ENCODE results near the gene PMF1. TPM values are rescaled to one million over a fixed set of nuclear protein-coding genes. Genes with fewer than 3 reads are reported as not detected.

Gene PMF1
- total RNA-seq, 1 donor from 2014 or later: 47.4 TPM

DNA sequence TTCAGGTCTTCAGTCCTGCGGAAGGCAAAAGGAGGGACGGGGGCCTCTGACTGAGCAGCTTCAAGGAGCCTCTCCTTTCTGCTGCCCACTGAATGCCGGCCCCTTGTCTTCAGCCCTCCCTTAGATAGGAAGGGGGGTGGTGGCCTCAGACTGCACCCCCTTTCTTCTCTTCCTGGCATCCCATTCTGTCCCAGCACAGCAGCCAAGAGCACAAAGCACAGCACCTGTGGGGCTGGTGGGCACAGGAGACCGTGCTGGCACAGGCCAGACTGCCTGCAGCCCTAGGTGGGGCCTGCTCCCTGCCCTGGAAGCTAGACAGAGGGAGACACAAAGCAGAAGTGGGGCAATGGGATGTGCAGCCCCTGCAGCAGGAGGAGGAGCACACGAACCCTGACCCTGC, 36.8 kb downstream of the PMF1 start:
- TF ChIP-seq, protein P1, sequence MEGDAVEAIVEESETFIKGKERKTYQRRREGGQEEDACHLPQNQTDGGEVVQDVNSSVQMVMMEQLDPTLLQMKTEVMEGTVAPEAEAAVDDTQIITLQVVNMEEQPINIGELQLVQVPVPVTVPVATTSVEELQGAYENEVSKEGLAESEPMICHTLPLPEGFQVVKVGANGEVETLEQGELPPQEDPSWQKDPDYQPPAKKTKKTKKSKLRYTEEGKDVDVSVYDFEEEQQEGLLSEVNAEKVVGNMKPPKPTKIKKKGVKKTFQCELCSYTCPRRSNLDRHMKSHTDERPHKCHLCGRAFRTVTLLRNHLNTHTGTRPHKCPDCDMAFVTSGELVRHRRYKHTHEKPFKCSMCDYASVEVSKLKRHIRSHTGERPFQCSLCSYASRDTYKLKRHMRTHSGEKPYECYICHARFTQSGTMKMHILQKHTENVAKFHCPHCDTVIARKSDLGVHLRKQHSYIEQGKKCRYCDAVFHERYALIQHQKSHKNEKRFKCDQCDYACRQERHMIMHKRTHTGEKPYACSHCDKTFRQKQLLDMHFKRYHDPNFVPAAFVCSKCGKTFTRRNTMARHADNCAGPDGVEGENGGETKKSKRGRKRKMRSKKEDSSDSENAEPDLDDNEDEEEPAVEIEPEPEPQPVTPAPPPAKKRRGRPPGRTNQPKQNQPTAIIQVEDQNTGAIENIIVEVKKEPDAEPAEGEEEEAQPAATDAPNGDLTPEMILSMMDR (IDR thresholded peaks at IDR 0.05): no peak
- peaks cover 55% of the 10 kb centered on the region for H3K36me3 ChIP-seq
- no peak overlapping the region for H3K4me3 ChIP-seq
- DNase-seq (no peak), ATAC-seq (no peak)
- no peak overlapping the region for H3K27ac ChIP-seq
- H3K9me3 ChIP-seq: no peaks in the 10 kb centered on the region
- peaks cover 10% of the 10 kb centered on the region for H3K27me3 ChIP-seq
- intact Hi-C loops (cut with DNase I): no loop called here
- H3K4me1 ChIP-seq: peaks cover 21% of the 10 kb centered on the region

DNA sequence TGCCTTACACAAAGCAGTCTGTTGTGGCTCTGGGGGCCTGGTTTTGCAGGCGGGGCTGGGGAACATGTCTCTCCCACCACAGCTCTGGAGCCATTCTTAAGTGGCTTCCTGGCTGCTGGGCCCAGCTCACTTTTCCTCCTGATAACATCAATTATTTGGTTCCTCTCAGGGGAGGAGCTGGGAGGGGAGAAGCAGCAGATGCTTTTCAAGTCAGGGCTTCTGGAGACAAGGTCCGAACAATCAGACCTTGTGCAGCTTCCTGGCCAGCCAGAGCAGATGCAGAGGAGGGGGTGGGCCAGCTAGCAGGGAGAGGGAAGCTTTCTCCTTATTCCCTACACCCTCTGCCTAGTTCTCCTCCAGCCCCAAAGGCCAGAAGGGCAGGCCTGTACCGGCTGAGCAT, 38.7 kb downstream of the PMF1 start:
- intact Hi-C loops (cut with DNase I): no loop called here
- no peak for ATAC-seq
- H3K27ac ChIP-seq: no peak overlapping the region

DNA sequence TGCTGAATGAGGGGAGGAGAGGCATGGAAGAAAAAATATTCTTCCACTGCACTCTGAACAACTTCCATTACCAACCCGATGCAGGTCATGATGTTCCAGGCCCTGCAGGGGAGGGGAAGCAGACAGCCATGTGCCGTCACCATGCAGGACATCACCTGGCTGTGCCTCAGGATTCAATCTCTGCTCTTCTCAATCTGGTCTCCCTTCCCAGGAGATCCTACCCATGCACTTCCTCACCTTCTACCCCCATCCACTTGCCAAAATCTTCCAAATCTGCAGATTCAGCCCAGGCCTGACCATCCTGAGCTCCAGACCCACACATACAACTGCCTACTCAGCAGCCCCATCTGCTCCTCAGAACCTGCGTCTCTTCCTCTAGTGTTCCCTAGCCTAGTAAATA, 40.8 kb downstream of the PMF1 start:
- intact Hi-C loops (cut with DNase I): no loop called here
- peaks cover 92% of the 10 kb centered on the region for H3K36me3 ChIP-seq

More for the DNA sequence above, 38.7 kb downstream of the PMF1 start:
- Histone ChIP-seq H3K4me1 (peaks cover 10% of the 10 kb centered on the region), H3K36me3 (peaks cover 71% of the 10 kb centered on the region), H3K9me3 (no peaks in the 10 kb centered on the region), H3K27me3 (no peaks in the 10 kb centered on the region), H3K4me3 (no peak overlapping the region)
- TF ChIP-seq, protein P1 (IDR thresholded peaks at IDR 0.05): no peak
- no peak for DNase-seq

DNA sequence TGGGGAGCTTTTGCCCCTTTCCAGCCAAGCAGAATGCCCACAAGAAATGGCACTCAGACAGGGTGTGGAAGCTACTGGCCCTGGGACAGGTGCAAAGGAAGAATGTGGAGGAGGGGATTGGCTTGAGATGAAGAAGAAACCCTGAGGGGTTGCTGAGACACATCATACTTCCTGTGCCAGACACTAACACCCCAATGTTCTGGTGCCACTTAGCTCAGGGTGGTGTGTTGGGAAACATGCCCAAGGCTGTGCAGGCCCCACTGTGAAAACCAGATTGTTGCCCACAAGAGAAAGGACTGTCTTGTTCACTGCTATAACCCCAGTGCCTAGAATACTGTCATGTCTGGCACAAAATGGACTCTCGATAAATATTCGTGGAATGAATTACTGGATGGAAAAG, 44.9 kb downstream of the PMF1 start:
- Histone ChIP-seq H3K36me3 (peaks cover 97% of the 10 kb centered on the region), H3K4me1 (no peaks in the 10 kb centered on the region), H3K27me3 (no peaks in the 10 kb centered on the region), H3K27ac (no peak overlapping the region), H3K4me3 (no peak overlapping the region), H3K9me3 (no peaks in the 10 kb centered on the region)
- ATAC-seq (no peak), DNase-seq (no peak)
- TF ChIP-seq, protein P1 (IDR thresholded peaks at IDR 0.05): no peak
- intact Hi-C loops (cut with DNase I): no loop called here

More for the DNA sequence above, 40.8 kb downstream of the PMF1 start:
- Histone ChIP-seq H3K27ac (no peak overlapping the region), H3K4me3 (no peak overlapping the region), H3K27me3 (no peaks in the 10 kb centered on the region), H3K4me1 (no peaks in the 10 kb centered on the region), H3K9me3 (no peaks in the 10 kb centered on the region)
- TF ChIP-seq, protein P1 (IDR thresholded peaks at IDR 0.05): no peak
- no peak for ATAC-seq
- no peak for DNase-seq

DNA sequence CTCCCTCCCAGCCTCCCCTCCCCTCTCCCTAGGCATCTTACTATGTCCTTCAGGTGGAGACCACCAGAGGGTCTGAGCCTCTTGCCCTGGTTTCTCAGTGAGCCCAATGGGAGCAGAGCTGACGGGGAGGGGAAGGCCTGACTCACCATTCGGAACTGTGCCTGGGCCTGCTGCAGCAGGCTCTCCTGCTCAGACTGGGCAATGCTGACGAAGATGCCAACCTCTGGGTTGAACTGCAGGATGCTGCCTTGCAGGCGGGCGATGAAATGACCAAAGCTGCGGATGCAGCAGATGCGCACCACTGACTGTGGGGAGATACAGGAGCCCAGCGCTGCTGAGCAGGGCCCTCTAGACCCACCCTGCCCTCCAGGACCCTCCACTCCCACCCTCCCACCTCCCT, 46.1 kb downstream of the PMF1 start:
- Histone ChIP-seq H3K36me3 (peaks cover 97% of the 10 kb centered on the region), H3K4me1 (no peaks in the 10 kb centered on the region), H3K9me3 (no peaks in the 10 kb centered on the region), H3K4me3 (no peak overlapping the region), H3K27me3 (no peaks in the 10 kb centered on the region), H3K27ac (no peak overlapping the region)
- TF ChIP-seq, protein P1 (IDR thresholded peaks at IDR 0.05): no peak
- intact Hi-C loops (cut with DNase I): no loop called here
- ATAC-seq (no peak), DNase-seq (no peak)

DNA sequence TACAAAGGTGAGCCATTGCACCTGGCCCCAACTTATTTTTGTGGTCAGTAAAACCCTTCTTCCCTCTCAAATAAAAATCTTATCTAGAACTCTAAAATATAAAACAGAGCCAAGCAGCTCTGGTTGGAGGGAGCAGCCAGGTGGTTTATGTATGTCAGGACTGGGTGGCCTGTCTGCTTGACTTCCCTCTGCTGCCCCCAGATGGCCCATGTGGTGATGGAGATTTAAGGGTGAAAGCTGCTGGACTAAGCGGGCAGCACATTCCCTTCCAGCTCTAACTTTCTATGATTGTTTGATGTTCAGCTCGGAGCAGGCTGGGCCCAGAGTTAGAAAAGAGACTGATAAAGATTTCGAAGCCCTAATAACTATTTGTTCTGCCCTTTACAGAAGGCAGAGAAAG, 47.0 kb downstream of the PMF1 start:
- intact Hi-C loops (cut with DNase I): no loop called here
- Histone ChIP-seq H3K36me3 (peaks cover 95% of the 10 kb centered on the region), H3K27me3 (no peaks in the 10 kb centered on the region), H3K4me3 (no peak overlapping the region), H3K27ac (no peak overlapping the region), H3K9me3 (no peaks in the 10 kb centered on the region), H3K4me1 (no peaks in the 10 kb centered on the region)
- ATAC-seq: no peak
- DNase-seq: no peak
- TF ChIP-seq, protein P1 (IDR thresholded peaks at IDR 0.05): no peak

All from upper lobe of right lung (tissue), 1 donor.